Subcutaneous abdominal adipose tissue (tissue), 5 donors: Measurements from ENCODE around the gene KLHL21.

Experiments used
- H3K27ac ChIP-seq: one replicate; pipeline ENCODE4 v1.7.0; 2013; ENCODE audit warnings: low read depth, mild to moderate bottlenecking, inconsistent platforms, low read length, moderate library complexity
- H3K27me3 ChIP-seq, 5 donors: one replicate each; pipeline ENCODE4 v1.7.0; 2013; ENCODE audit warnings: low read length in 5 of 5, inconsistent platforms in 1 of 5; ENCODE audit not compliant: control insufficient read depth in 5 of 5, insufficient read depth in 4 of 5
- H3K36me3 ChIP-seq, 5 donors: one replicate each; pipeline ENCODE4 v1.7.0; 2013; ENCODE audit warnings: low read length in 5 of 5; ENCODE audit not compliant: control insufficient read depth in 5 of 5, insufficient read depth in 5 of 5
- H3K4me1 ChIP-seq, 5 donors: one replicate each; pipeline ENCODE4 v1.7.0; 2013; ENCODE audit warnings: low read length in 5 of 5, mild to moderate bottlenecking in 3 of 5, moderate library complexity in 1 of 5; ENCODE audit not compliant: control insufficient read depth in 5 of 5, insufficient read depth in 5 of 5
- H3K4me3 ChIP-seq, 5 donors: one replicate each; pipeline ENCODE4 v1.7.0; 2013; ENCODE audit warnings: low read length in 5 of 5, low read depth in 1 of 5
- H3K9ac ChIP-seq, 5 donors: one replicate each; pipeline ENCODE4 v1.7.0; 2013; ENCODE audit warnings: low read length in 5 of 5, mild to moderate bottlenecking in 4 of 5, moderate library complexity in 3 of 5
- H3K9me3 ChIP-seq, 5 donors: one replicate each; pipeline ENCODE4 v1.7.0; 2013; ENCODE audit warnings: low read length in 5 of 5; ENCODE audit not compliant: control insufficient read depth in 5 of 5
- donor health status: healthy.
- donor health status: healthy.
- donor health status: healthy.
- donor health status: healthy.
- donor health status: healthy.

Gene KLHL21

DNA sequence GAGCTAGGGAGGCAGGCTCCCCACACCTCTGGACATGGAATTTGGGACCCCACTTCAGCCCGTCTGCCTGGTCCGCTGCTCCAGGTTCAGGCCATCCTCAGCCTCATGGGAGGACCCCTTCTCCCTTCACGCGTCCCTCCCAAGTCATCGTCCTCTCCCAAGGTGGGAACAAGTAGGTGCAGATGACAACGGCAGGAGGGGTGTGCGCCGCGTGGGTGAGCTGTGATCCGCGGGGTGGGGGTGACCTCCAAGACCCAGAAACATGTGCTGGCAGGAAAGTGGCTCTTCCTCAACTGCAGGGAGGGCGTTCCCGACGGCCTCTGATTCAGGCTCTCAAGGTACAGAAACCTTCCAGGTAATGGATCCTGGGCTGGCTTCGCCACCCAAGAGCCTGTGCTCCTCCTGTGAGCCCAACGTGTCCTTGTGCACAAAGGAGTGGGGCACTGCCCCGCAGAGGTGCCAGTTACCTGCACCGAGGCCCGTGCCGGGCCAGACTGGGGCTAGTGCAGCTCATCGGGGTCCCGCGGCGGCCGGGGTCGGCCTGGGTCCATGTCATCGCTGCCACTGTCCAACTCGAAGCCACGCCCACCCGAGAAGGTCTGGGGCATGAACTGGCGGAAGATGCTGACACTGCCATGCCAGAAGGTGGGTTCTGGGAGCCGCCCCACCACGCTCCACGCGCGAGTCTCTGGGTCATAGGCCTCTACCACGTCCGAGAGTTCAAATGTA, 9.6 kb downstream of the KLHL21 start:
- Histone ChIP-seq H3K36me3 (peaks cover 0 to 99% (median 90%) of the 10 kb centered on the region in 5 donors), H3K4me3 (no peak overlapping the region), H3K9me3 (no peaks in the 10 kb centered on the region), H3K27ac (no peak overlapping the region), H3K27me3 (no peaks in the 10 kb centered on the region), H3K9ac (no peak overlapping the region), H3K4me1 (peaks cover 10 to 87% (median 58%) of the 10 kb centered on the region in 5 donors)

DNA sequence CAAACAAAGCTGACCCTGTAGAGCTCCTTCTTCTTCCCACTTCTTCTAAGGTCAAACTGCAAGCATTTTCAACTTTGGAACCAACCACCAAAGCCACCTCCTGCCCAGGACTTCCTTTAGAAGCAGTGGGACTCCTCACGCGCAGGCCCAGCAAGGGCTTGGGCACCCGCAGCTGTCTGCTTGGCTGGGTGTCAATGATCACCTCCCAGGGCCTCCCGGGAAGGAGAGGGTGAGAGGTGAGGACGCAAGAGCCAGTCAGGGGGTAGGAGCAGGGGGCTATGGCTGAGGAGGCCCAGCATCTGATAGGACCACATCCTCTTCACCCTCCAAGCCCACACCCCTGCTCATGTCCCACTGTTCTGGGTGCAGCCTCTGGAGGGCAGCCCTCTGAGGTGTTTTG, 10.2 kb downstream of the KLHL21 start:
- Histone ChIP-seq H3K4me1 (peaks cover 5 to 87% (median 57%) of the 10 kb centered on the region in 5 donors), H3K9ac (no peak overlapping the region), H3K36me3 (peaks cover 0 to 99% (median 90%) of the 10 kb centered on the region in 5 donors), H3K27me3 (no peaks in the 10 kb centered on the region), H3K4me3 (no peak overlapping the region), H3K27ac (no peak overlapping the region), H3K9me3 (no peaks in the 10 kb centered on the region)

DNA sequence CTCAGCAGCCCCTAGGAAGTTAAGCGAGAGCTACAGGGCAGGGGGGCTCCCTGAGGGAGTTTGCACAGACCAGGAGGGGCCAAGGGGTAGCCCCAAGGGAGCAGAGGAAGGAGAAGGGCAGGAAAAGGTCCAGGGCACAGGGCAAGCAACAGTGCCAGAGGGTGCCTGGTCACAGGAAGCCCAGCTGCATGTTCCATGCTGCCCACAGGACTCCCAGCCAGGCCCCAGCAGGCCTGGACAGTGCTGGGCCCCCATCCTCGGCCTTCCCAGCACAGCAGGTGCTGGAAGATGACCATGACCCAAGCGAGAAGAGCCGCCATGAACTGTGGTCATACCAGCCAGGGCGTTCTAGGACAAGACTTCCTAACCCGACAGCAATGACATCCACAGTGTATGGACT, 11.0 kb downstream of the KLHL21 start:
- Histone ChIP-seq H3K36me3 (peaks cover 0 to 99% (median 88%) of the 10 kb centered on the region in 5 donors), H3K4me1 (peaks cover 4 to 87% (median 57%) of the 10 kb centered on the region in 5 donors), H3K9me3 (no peaks in the 10 kb centered on the region), H3K27ac (no peak overlapping the region), H3K9ac (no peak overlapping the region), H3K4me3 (peak overlapping the region in 1 of 5 donors; percentile 16), H3K27me3 (no peaks in the 10 kb centered on the region)

DNA sequence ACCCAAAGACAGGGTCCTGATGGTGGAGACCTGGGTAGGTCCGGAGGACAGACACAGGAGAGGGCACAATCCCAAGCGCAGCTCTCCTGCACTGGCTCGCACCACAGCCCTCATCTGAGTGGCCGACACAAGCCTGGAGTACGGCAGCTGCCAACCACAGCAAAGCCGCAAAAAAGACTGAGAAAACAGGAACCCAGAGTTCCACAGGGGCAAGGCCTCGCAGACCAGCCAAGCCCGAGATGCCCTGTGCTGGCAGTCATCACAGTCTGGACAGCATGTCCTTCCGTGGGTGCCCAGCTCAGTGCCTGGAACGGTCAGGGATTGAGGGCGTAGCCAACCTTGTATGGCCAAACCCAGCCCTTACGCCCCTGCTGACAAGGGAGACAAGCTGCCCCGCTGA, 11.4 kb downstream of the KLHL21 start:
- Histone ChIP-seq H3K9me3 (no peaks in the 10 kb centered on the region), H3K4me3 (peak overlapping the region in 1 of 5 donors; percentile 16), H3K4me1 (peaks cover 4 to 84% (median 54%) of the 10 kb centered on the region in 5 donors), H3K9ac (no peak overlapping the region), H3K27me3 (no peaks in the 10 kb centered on the region), H3K36me3 (peaks cover 0 to 97% (median 84%) of the 10 kb centered on the region in 5 donors), H3K27ac (no peak overlapping the region)

DNA sequence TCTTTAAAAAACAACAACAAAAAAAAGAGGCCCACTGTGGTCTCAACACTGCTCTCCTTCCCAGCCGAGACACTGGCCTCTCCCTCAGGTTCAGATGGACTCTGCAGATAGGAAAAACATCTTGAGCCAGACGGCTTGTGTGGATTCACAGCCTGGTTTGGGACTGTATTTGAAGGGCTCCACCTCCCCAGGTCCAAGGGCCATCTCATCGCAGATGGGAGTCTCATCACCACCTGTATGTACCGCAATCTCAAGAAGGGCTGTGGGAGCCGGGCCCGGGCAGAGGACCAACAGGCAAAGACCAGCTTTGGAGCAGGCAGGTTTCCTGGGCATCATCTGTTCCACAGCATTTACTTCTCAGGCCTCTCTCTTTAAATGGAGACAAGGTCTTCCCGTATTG, 12.6 kb downstream of the KLHL21 start:
- no peaks in the 10 kb centered on the region for H3K27me3 ChIP-seq
- no peak overlapping the region for H3K9ac ChIP-seq
- H3K27ac ChIP-seq = no peak overlapping the region
- peaks cover 4 to 77% (median 49%) of the 10 kb centered on the region in 5 donors for H3K4me1 ChIP-seq
- no peak overlapping the region for H3K4me3 ChIP-seq
- H3K9me3 ChIP-seq = no peaks in the 10 kb centered on the region
- H3K36me3 ChIP-seq = peaks cover 0 to 90% (median 72%) of the 10 kb centered on the region in 5 donors

DNA sequence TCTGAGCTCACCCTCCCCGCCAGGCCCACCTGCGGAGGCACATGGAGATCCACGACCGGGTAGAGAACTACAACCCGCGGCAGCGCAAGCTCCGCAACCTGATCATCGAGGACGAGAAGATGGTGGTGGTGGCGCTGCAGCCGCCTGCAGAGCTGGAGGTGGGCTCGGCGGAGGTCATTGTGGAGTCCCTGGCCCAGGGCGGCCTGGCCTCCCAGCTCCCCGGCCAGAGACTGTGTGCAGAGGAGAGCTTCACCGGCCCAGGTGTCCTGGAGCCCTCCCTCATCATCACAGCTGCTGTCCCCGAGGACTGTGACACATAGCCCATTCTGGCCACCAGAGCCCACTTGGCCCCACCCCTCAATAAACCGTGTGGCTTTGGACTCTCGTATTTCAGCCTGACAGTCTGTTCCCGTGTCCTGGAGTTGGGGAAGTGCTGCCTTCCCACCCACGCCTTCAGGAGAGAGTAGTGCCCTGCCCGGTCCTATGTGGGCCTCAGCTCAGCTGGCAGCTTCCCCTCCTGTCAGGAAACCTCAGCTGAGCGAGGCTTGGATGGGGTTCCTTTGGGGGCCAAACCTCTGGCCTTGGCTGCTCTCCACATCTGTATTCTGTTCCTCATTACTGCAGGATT, 13.7 kb downstream of the KLHL21 start:
- Histone ChIP-seq H3K9ac (peak overlapping the region in 2 of 5 donors; percentile 17 to 39), H3K9me3 (no peaks in the 10 kb centered on the region), H3K36me3 (peaks cover 0 to 79% (median 63%) of the 10 kb centered on the region in 5 donors), H3K27ac (no peak overlapping the region), H3K27me3 (no peaks in the 10 kb centered on the region), H3K4me3 (no peak overlapping the region), H3K4me1 (peaks cover 2 to 80% (median 49%) of the 10 kb centered on the region in 5 donors)

DNA sequence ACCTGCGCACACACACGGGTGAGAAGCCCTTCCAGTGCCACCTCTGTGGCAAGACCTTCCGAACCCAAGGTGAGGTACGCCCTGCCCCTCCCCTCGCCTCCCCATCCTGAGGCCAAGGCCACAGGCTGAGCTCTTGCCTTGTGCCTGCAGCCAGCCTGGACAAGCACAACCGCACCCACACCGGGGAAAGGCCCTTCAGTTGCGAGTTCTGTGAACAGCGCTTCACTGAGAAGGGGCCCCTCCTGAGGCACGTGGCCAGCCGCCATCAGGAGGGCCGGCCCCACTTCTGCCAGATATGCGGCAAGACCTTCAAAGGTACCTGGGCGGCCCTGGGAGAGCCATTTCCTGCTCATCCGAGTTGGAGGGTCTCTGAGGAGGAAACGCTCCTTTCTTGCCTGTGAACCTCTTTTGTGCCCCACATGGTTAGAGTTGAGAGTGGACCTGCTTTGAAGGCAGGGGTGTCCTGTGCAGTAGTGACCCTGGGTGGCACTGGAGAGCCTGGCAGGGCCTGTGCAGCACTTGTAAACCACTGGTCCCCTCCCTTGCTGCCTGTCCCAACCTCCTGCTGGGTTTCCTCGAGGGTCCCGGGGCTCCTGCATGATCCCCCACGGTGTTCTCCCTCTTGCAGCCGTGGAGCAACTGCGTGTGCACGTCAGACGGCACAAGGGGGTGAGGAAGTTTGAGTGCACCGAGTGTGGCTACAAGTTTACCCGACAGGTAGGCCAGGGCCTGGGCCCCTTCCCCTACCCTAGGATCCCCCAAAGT, 14.4 kb downstream of the KLHL21 start:
- Histone ChIP-seq H3K9ac (no peak overlapping the region), H3K4me3 (no peak overlapping the region), H3K4me1 (peaks cover 2 to 76% (median 49%) of the 10 kb centered on the region in 5 donors), H3K27me3 (no peaks in the 10 kb centered on the region), H3K27ac (no peak overlapping the region), H3K9me3 (no peaks in the 10 kb centered on the region), H3K36me3 (peaks cover 0 to 72% (median 56%) of the 10 kb centered on the region in 5 donors)

DNA sequence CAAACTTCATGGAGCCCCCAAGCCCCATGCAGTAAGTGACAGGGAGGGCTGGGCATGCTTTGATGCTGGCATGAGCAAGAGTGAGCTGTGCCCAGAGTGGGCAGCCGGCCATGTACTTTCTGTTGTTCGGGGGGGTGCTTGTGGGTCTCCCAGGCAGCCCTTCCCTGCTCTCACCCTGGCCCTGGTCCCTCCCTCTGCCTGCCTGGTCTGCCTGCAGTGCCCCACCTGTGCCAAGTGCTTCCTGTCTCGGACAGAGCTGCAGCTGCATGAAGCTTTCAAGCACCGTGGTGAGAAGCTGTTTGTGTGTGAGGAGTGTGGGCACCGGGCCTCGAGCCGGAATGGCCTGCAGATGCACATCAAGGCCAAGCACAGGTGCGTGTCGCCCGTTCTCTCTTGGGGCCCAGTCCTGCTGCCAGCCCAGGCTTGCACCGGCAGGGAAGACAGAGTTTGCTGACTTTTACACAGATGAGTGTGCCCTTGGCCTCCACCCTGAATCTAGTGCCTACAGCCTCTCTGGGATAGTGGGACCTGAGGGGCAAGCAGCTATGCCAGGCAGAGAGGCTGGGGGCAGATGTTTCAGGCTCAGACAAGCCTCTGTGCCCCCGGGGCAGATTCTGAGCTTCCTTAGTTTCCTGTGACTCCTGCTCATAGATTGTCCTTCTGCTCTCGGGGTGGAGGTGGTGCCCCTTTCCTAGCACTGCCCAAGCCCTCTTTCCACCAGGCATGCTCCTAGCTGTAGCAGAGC, 15.2 kb downstream of the KLHL21 start:
- H3K9ac ChIP-seq = no peak overlapping the region
- H3K4me3 ChIP-seq = no peak overlapping the region
- H3K4me1 ChIP-seq = peaks cover 2 to 68% (median 40%) of the 10 kb centered on the region in 5 donors
- no peak overlapping the region for H3K27ac ChIP-seq
- no peaks in the 10 kb centered on the region for H3K27me3 ChIP-seq
- peaks cover 0 to 64% (median 47%) of the 10 kb centered on the region in 5 donors for H3K36me3 ChIP-seq
- no peaks in the 10 kb centered on the region for H3K9me3 ChIP-seq

DNA sequence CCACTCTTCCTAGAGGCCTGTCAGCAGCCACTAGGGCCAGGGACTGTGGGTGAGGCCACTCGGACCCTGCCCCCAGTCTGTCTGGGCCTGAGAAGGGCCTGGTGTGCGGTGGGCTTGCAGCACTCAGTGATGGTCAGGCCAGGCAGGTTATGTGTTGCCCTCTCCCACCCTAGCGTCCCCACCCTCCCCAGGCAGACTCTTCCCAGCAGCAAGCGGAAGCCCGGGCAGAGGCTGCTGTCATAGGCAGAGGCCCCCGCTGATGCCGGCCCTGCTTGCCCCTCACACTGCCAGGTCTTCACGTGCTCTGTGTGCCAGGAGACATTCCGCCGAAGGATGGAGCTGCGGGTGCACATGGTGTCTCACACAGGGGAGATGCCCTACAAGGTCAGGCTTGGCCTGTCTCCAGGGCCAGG, 16.3 kb downstream of the KLHL21 start:
- H3K27me3 ChIP-seq = no peaks in the 10 kb centered on the region
- peaks cover 3 to 67% (median 39%) of the 10 kb centered on the region in 5 donors for H3K4me1 ChIP-seq
- no peak overlapping the region for H3K27ac ChIP-seq
- H3K9me3 ChIP-seq = no peaks in the 10 kb centered on the region
- no peak overlapping the region for H3K9ac ChIP-seq
- peaks cover 0 to 53% (median 38%) of the 10 kb centered on the region in 5 donors for H3K36me3 ChIP-seq
- H3K4me3 ChIP-seq = no peak overlapping the region
